Smooth muscle cell (in vitro differentiated cells): ENCODE measurements around the gene CEACAM19. TPM values are rescaled to one million over a fixed set of nuclear protein-coding genes. Genes with fewer than 3 reads are reported as not detected.

Experiments used
- DNase-seq: peaks from one replicate; lab custom pipeline; 2025; ENCODE audit not compliant: unreplicated experiment; lab: John Stamatoyannopoulos, UW
- H2AFZ ChIP-seq: fragments of 200-600 bp; sonication (generic); 2 replicates; pipeline ENCODE4 v1.6.0; 2016; ENCODE audit warnings: antibody characterized with exemption, low read depth, mild to moderate bottlenecking
- H3F3A ChIP-seq: fragments of 200-600 bp; sonication (generic); 2 replicates; pipeline ENCODE4 v1.6.0; 2017; ENCODE audit warnings: antibody characterized with exemption, low read depth
- H3K27ac ChIP-seq: fragments of 200-600 bp; sonication (generic); 2 replicates; pipeline ENCODE4 v1.5.1; 2016; ENCODE audit warnings: low read depth, mild to moderate bottlenecking
- H3K27me3 ChIP-seq: fragments of 200-600 bp; sonication (generic); 2 replicates; pipeline ENCODE4 v1.6.1; 2016; ENCODE audit warnings: low read depth, mild to moderate bottlenecking
- H3K36me3 ChIP-seq: fragments of 200-600 bp; sonication (generic); 2 replicates; pipeline ENCODE4 v1.5.1; 2016; ENCODE audit warnings: low read depth
- H3K4me1 ChIP-seq: fragments of 200-600 bp; sonication (generic); 2 replicates; pipeline ENCODE4 v1.5.1; 2016; ENCODE audit warnings: low read depth
- H3K4me2 ChIP-seq: fragments of 200-600 bp; sonication (generic); 2 replicates; pipeline ENCODE4 v1.6.0; 2016; ENCODE audit warnings: mild to moderate bottlenecking
- H3K4me3 ChIP-seq: fragments of 200-600 bp; sonication (generic); 2 replicates; pipeline ENCODE4 v1.5.1; 2016; ENCODE audit warnings: mild to moderate bottlenecking
- H3K79me2 ChIP-seq: fragments of 200-600 bp; sonication (generic); 2 replicates; pipeline ENCODE4 v1.6.0; 2016; ENCODE audit warnings: low read depth, mild to moderate bottlenecking
- H3K9ac ChIP-seq: fragments of 200-600 bp; sonication (generic); 2 replicates; pipeline ENCODE4 v1.6.0; 2016; ENCODE audit warnings: low read depth
- H3K9me3 ChIP-seq: fragments of 200-600 bp; sonication (generic); replicated peaks from 2 replicates; pipeline ENCODE4 v1.5.1; 2016; ENCODE audit warnings: low read depth
- H4K20me1 ChIP-seq: fragments of 200-600 bp; sonication (generic); 2 replicates; pipeline ENCODE4 v1.6.0; 2016; ENCODE audit warnings: low read depth
- CTCF ChIP-seq: fragments of 200-600 bp; sonication (generic); IDR thresholded peaks from 2 replicates; pipeline ENCODE4 v1.5.1; 2017; ENCODE audit warnings: borderline replicate concordance, mild to moderate bottlenecking, antibody characterized with exemption; ENCODE audit not compliant: insufficient read depth, poor library complexity, severe bottlenecking
- WGBS: methylation state at CpG from one replicate; pipeline ENCODE4 v1.1.7; 2016; ENCODE audit warnings: low lambda C conversion rate; 5-methylcytosine and 5-hydroxymethylcytosine counted together
- polyA plus RNA-seq: library from polyadenylated mRNA; unstranded; fragments of >200 nt; fragmentation: Nextera tagmentation; extraction: Ambion mirVana; gene quantifications from 2 replicates; pipeline ENCODE4 v1.2.1, GENCODE V29; 2016
- total RNA-seq: library from RNA; depleted of rRNA; stranded (reverse); fragments of >200 nt; gene quantifications from 2 replicates; pipeline ENCODE4 v1.2.3, GENCODE V29; 2014

The CEACAM19 gene
- total and polyA plus RNA-seq, 2 experiments from 2014 or later = 0.81 to 0.88 TPM

GRCh38 chr19:44710483-44710882, 39.2 kb downstream of the CEACAM19 start:
- TF ChIP-seq CTCF = no peak
- H3K4me1 ChIP-seq = no peaks in the 10 kb centered on the region
- H3K79me2 ChIP-seq = no peaks in the 10 kb centered on the region
- H3F3A ChIP-seq = no peaks in the 10 kb centered on the region
- H3K27ac ChIP-seq = no peak overlapping the region
- no peaks in the 10 kb centered on the region for H3K36me3 ChIP-seq
- no peaks in the 10 kb centered on the region for H3K27me3 ChIP-seq
- H4K20me1 ChIP-seq = no peaks in the 10 kb centered on the region
- no peak overlapping the region for H2AFZ ChIP-seq
- no peak overlapping the region for H3K9ac ChIP-seq
- no peak for DNase-seq
- no peaks in the 10 kb centered on the region for H3K9me3 ChIP-seq
- no peak overlapping the region for H3K4me3 ChIP-seq
- H3K4me2 ChIP-seq = no peak overlapping the region
- WGBS = 95% methylated on average over 14 of the region's 14 CpGs

- DNase-seq = no peak
- WGBS = 66% methylated on average over 4 of the region's 4 CpGs
- no peak for TF ChIP-seq CTCF
- Histone ChIP-seq H3K27ac (no peak overlapping the region), H3K79me2 (no peaks in the 10 kb centered on the region), H4K20me1 (no peaks in the 10 kb centered on the region), H3K9ac (no peak overlapping the region), H3K36me3 (no peaks in the 10 kb centered on the region), H3K27me3 (no peaks in the 10 kb centered on the region), H3K4me3 (no peak overlapping the region), H3K9me3 (no peaks in the 10 kb centered on the region), H3F3A (no peaks in the 10 kb centered on the region), H2AFZ (no peak overlapping the region), H3K4me2 (no peak overlapping the region), H3K4me1 (no peaks in the 10 kb centered on the region)
Measured at GRCh38 chr19:44712864-44713515, 41.7 kb downstream of the CEACAM19 start.

GRCh38 chr19:44714597-44715169, 43.4 kb downstream of the CEACAM19 start:
- H3K9ac ChIP-seq = no peak overlapping the region
- 49% methylated on average over 2 of the region's 2 CpGs for WGBS
- no peak overlapping the region for H2AFZ ChIP-seq
- H3K4me2 ChIP-seq = no peak overlapping the region
- no peaks in the 10 kb centered on the region for H3K36me3 ChIP-seq
- no peak overlapping the region for H3K27ac ChIP-seq
- H3K4me1 ChIP-seq = peaks cover 5% of the 10 kb centered on the region
- H3K4me3 ChIP-seq = no peak overlapping the region
- no peak for TF ChIP-seq CTCF
- no peaks in the 10 kb centered on the region for H3K9me3 ChIP-seq
- H4K20me1 ChIP-seq = no peaks in the 10 kb centered on the region
- no peaks in the 10 kb centered on the region for H3F3A ChIP-seq
- DNase-seq = no peak
- no peaks in the 10 kb centered on the region for H3K27me3 ChIP-seq
- H3K79me2 ChIP-seq = no peaks in the 10 kb centered on the region

GRCh38 chr19:44717603-44718002, 46.3 kb downstream of the CEACAM19 start:
- Histone ChIP-seq H3K36me3 (no peaks in the 10 kb centered on the region), H3F3A (no peaks in the 10 kb centered on the region), H3K27ac (no peak overlapping the region), H4K20me1 (no peaks in the 10 kb centered on the region), H2AFZ (no peak overlapping the region), H3K9ac (no peak overlapping the region), H3K27me3 (no peaks in the 10 kb centered on the region), H3K4me3 (no peak overlapping the region), H3K79me2 (no peaks in the 10 kb centered on the region), H3K4me1 (peaks cover 5% of the 10 kb centered on the region), H3K4me2 (no peak overlapping the region), H3K9me3 (no peaks in the 10 kb centered on the region)
- no peak for DNase-seq
- 98% methylated on average over 6 of the region's 6 CpGs for WGBS
- TF ChIP-seq CTCF = no peak
